Iris pigment epithelial cell (primary cell): Measurements from ENCODE around the gene SLAMF1.
"Not testable (repeated sequence)": the region's sequence is repeated elsewhere in the genome, so short reads cannot be mapped to it uniquely, and the experiment has no call there.

Experiments used
- DNase-seq: peaks from one replicate; pipeline ENCODE4 v3.0.0-alpha.2; 2011; ENCODE audit warnings: low read depth

The SLAMF1 gene

DNA sequence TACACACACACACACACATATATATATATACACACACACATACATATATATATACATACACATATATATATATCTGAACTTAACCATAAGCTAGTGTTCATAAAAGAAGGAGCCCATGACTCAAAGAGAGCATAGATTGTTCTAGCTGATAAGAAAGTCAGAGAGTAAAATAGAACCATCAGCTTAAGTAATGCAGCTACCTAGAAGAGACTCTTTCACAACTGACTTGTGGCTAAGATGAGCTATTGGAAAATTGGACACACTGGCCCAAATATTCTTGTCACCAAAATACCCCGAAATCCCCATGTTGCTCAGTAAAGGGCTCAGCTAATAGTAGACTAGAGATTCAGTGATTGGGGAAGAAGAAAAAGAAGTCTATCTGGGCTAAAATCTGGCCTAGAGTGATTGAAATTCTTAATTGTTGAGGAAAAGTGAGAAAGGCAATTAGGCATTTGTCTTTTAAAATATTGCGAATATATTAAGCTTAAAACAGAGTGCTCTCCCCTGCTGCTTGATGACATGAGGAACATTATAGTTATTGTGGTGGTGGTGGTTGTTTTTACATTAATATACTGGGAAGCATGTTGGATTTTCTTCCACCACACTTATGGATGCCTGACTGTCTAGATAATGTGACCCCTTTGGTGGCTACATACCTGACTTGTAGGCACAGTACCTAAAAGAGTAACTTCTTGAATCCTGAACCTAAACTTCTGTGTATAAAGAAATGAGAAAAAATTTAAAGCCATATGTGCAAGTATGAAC is 6.3 kb downstream of the SLAMF1 start:
- DNase-seq: peak; percentile 84

DNA sequence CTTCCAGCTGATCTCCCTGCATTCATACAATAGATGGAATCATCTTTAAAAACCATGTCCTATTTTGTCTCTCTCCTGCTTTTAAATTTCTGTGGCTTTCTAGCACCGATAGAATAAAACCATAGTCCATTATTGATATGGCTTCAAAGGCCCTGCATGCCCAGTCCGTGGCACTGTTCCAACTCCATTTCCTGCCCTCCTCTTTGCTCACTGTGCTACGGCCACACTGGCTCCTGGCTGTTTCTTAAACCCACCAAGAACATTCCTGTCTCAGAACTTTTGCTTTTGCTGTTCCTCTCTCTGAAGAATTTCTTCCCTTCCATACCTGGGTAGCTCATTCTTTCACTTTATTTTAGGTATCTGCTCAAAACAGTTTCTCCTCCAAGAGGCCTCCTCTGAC is 7.2 kb downstream of the SLAMF1 start:
- DNase-seq: peak; percentile 35

DNA sequence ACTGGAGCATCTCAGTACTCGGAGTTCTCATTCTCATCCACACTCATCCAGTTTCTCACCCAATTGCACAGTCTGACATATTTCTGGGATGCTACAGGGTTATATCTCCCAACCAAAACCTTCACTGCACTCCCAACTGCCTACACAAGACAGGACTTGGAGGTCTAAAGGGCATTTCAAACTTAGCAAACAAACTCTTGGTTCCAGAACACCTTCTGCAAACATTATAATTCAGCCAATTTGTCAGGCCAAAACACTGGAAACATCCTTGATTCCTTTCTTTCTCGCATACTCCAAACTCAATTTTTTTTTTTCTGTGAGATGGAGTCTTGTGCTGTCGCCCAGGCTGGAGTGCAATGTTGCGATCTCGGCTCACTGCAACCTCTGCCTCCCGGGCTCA is 7.9 kb downstream of the SLAMF1 start:
- DNase-seq: no peak

- no peak for DNase-seq
Measured at GRCh38 chr1:160638540-160638857, 8.3 kb downstream of the SLAMF1 start.

GRCh38 chr1:160637821-160638539 is 8.9 kb downstream of the SLAMF1 start:
- DNase-seq: peak; percentile 49

- DNase-seq: no peak
Measured at GRCh38 chr1:160637065-160637464, 9.8 kb downstream of the SLAMF1 start.

- DNase-seq: no peak
Measured at GRCh38 chr1:160636547-160636946, 10.3 kb downstream of the SLAMF1 start.

GRCh38 chr1:160636076-160636475 is 10.8 kb downstream of the SLAMF1 start:
- no peak for DNase-seq

DNA sequence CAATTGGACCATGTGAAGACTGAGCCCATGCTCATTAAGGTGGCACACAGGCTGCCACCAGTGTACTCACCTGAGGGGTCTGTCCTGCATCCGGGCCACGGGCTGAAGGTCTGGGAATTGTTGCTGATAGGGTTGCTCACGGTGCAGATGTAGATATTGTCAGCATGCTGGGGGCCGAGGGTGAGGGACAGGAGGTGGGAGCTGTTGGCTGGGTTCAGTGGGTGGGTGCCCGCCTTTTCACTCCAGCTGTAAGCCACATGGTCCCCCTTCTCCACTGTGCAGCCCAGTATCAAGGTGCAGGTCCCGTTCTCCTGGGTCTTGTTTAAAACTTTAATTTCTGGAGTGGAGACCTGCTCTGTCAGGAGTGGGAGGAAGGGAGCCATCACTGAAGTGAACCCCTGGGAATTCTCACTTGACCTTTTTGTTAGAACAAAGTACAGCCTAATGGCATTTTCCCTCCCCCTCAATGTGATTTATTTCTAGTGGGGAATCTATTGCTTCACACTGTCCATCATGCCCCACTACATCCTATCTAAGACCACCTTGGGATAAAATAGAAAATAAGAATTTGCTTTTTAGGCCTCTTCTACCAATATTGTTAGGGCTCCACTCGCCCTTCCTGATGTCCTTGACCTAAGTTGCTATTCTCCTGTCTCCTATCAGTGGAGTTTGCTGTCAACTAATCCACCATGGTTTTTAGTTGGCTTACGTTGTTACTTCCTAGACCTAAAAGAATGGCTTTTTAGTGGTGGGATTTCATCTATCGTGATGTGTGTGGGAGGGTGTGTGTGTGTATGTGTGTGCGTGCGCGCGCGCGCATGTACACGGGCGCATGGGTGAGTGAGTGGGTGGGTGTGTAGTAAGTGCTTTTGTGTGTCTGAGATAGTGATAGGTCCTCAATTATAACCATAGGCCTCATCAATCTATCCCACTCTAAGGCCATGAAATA is 12.0 kb downstream of the SLAMF1 start:
- DNase-seq: no peak

DNA sequence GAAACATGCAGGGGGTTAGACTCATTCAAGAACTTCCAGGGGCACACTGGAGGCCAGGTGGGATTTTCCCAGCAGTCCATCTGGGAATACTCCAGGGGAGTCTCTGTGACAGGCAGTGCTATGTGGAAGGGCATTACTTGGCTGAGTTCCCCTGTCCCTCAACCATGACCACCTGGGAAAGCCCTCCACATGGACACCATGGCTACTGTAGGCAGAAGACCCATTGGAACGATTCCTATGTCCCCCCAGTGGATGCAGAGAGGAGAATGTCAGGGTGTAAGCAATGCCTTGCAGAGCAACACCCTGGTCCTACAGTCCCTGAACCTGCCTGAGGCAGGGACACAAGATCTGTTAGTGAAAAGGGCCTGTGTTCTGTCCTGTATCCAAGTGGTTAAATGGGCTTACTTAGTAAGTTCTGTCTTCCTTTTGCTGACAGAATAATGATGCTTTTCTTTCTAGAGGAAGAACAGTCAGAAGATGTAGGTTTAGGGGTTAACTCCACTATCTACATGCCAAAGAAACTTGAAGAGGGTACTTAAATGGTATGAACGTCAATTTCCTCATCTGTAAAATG is 13.4 kb downstream of the SLAMF1 start:
- no peak for DNase-seq

DNA sequence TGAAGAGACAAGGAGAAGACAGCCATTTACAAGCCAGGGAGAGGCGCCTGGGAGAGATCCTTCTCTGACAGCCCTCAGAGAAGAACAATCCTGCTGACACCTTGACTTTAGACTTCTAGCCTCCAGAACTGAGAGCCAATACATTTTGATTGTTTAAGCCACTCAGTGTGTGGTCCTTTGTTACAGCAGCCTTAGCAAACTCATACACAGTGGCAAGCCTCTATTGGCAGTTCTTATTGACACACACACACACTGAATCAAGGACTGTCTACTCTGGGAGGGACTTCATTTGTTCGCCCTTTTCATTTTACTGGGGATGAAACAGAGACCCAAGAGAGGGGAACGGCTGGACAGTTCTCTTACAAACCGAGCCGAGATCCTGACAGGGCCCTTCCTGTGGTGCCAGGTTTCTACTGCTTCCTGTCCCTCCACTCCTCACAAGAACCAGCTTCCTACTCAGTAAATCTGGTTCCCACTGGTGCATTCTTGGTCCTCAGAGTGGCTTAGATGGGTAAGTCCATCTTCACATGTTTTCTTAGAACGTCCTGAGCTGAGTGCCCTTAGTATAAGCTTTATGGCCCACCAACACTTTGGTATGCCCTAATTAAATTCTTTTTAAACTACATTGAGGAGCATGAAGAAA is 14.7 kb downstream of the SLAMF1 start:
- no peak for DNase-seq

DNA sequence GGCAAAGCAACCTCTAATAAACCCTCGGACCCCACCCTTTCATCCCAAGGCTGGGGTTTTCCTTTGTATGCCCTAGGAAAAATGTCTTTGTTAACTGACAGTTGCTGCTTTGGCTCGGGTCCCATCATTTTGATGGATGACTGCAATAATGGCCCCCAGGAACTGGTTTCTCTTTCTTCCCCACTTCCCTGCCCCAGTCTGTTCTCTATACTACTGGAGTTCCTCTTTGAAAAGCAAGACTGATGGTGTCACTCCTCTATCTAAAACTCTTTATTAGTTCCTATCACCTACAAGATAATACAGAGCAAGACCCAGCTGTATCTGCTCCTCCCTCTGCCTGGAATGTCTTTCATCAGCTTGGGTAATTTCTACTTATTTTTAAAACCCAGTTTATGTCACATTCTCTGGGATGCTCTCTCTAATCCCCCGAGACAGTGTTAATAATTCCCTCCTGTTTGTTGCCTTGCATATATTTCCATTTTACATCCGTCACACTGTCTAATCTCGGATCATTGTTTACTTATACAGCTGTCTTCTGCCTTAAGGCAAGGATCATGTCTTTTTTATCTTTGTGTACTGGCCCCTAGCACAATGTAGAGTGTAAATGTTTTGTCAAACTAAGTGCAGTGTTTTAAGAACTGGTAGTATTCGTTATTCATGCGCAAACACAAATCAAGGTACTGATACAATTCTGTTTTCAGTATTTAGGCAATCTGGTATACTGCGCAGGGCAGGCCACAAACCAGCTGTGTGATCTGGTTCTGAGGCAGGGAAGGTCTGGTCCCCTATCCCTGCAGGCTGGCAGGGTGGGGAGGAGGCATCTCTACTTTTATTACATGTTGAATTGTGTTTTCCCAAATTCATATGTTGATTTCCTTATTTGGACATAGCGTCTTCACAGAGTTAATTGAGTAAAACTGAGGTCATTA is 16.1 kb downstream of the SLAMF1 start:
- DNase-seq: no peak

DNA sequence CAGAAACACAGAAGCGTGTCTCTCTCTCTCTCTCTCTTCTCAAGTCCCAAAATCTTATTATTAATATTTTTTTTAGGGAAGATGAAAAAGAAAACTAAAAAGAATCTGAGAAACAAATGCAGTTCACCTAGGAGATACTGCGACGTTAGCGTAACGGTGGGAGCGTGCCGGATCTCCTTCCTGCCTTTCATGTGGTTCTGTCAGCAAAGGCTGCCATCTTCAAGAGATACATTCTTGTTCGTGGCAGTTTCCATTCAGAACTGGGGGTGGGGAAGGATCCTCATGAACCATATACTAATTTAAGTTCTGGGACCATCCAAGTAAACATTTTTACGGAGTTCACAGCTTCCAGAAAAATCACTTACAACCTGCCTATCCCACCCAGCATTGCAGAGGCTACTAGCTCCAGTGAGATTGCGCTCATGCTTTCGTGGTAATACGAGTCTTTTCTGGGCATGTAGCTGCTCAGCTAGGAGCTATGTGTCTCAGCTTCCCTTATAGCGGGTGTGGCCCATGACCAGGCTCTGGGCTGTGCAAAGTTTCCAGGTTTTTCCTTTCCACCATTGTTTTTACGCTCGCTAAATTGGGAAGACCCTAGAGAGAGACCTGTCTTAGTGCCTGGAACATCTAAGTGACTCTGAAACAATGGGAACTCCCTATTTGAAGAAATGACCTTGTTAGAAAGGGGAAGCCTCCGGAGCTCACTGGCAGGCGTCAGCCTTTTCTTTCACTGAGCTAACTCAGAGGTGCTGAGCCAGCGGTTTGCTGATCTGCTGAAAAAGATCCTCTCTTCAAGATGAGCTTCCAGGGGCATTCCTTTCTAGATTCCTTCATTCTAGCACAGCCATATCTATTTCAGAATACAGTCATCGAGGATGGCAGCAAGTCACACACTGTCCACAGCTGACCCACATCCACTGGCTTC is 17.3 kb downstream of the SLAMF1 start:
- no peak for DNase-seq

DNA sequence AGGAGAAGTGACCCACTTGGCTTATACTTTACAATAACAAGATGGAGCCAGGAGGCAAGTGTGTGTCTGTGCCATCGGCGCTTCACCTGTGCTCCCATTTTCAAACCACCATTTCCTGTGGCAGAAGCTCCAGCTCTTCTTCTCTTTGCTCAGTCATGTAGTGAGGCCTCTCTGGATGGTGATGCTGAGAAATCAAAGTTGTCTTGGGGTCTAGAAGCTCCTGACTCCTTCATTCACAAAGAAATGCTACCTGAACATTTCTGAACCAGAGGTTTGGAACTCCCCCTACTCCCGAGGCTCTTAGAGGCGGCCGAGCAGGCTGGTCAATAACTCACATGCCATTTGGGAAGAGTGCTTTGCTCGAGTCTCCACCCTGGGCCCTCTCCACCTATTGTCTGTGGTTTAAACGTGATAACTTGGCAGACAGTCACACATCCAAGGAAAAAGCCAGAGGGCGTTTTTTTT is 18.0 kb downstream of the SLAMF1 start:
- DNase-seq: no peak

DNA sequence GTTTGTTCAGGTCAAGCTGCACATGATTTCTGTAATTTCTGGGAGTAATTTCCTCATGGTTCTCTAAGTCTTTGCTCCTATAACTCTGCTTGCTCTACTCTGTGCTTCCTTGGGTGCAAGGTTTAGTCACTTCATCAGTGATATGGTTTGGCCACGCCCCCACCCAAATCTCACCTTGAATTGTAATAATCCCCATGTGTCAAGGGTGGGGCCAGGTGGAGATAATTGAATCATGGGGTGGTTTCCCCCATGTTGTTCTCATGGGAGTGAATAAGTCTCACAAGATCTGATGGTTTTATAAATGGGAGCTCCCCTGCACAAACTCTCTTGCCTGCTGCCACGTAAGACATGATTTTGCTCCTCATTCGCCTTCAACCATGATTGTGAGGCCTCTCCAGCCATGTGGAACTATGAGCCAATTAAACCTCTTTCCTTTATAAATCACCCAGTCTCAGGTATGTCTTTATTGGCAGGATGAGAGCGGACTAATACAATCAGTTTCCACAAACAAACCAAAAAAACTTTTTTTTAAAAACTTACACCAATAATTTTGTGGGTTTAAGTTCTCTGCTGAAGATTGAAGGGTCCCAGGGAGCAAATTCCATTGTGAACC is 19.1 kb downstream of the SLAMF1 start:
- not testable (repeated sequence) for DNase-seq

DNA sequence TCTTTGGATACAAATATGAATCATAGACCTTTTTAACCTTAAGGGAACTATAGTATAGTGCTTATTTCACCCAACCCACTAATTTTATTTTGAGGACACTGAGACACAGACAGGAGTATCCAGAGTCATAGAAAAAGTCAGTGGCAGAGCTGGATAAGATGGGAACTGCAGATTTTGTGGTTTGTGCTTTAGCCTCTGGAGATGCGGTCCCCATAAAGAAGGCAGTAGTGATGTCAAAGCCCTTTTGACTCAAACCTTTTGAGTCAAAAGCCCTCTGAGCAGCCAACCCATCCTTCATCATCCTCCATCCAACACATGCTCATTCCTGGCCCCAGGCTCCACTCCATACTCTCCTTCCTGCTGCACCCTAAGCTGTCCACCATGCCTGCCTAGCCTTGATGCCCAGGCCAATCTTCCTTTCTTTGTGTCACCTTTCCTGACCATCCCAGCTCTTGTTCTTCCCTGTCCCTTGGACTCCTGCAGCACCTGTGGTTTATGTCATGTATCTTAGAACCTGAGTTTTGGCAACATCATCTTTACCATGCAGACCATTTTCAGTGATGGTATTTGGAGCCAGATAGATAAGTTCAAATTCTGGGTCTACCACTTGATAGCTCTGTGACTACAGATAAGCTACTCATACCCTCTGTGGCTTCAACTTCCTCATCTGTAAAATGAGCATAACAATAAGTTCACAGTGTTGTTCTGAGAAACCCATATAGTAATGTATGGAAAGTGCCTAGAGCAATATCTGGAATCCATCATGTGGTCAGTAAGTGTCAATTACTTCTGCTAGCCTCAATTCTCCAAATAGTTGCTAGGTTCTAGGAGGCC is 20.1 kb downstream of the SLAMF1 start:
- DNase-seq: no peak

GRCh38 chr1:160625725-160626498 is 20.9 kb downstream of the SLAMF1 start:
- no peak for DNase-seq
